Stimulated activated CD4-positive, alpha-beta T cell treated with anti-CD3 and anti-CD28 coated beads, TNF-alpha, amount 100 ng/mL, for 4 hours (primary cell): Measurements from ENCODE around the gene BPHL.
"Not testable (repeated sequence)": the region's sequence is repeated elsewhere in the genome, so short reads cannot be mapped to it uniquely, and the experiment has no call there.

Source experiments
- DNase-seq, 3 experiments: peaks; one replicate each; pipeline ENCODE4 v3.0.0-alpha.2; 2020; ENCODE audit warnings: low read depth in 3 of 3

BPHL gene

DNA sequence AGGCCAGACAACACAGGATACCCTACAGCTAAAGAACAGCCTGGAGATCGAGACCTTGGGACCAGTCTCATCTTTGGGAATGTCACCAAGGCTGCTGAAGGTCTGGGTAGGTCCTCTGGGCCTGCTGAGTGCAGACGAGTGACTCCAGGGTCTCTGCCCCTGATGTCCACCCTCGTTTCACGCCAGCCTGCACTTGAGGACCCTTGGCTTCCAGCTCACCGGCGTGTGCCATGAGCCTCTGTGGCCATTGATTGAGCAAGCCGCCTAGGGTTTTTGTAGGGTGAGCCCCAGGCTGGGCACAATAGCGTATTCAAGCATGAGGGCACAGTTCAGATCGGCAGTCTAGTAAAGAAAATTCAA lies 4.3 kb downstream of the BPHL start:
- no peak for DNase-seq

DNA sequence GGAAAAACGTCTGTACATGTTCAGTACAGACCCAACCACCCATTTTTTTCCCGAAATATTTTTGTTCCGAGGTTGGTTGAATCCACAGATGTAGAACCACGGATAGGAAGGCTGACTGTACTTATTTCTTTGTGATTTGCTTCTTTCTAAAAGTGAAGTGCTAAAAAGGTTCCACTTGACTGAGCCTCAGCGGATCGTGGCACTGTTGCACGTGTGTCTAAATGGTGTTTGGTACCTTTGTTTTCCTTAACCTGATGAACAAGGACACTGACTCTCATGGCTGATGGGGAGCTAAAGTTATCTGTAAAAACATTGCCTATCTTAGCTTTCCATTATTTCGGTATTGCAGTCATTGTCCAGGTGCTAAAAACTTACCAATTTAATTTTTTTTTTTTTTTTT lies 6.2 kb downstream of the BPHL start:
- DNase-seq, result no peak

DNA sequence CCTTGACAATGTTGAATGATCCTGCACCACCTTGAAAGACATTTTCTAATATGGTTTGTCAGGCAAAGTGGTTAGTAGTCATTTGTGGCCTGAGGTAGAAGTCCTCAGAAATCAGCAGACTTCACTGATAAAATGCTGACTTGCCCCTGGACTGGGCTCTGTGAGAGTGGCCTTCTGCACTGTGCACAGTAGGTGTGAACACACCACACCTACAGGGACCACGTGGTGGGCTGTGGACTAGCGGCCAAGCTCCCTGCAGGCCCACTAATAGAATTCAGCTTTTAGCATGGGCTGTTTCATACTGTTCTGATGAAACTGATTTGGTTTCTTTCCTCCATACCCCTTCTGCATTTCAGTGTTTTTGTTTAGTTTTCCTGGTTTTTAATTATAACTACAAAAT lies 7.3 kb downstream of the BPHL start:
- no peak for DNase-seq

DNA sequence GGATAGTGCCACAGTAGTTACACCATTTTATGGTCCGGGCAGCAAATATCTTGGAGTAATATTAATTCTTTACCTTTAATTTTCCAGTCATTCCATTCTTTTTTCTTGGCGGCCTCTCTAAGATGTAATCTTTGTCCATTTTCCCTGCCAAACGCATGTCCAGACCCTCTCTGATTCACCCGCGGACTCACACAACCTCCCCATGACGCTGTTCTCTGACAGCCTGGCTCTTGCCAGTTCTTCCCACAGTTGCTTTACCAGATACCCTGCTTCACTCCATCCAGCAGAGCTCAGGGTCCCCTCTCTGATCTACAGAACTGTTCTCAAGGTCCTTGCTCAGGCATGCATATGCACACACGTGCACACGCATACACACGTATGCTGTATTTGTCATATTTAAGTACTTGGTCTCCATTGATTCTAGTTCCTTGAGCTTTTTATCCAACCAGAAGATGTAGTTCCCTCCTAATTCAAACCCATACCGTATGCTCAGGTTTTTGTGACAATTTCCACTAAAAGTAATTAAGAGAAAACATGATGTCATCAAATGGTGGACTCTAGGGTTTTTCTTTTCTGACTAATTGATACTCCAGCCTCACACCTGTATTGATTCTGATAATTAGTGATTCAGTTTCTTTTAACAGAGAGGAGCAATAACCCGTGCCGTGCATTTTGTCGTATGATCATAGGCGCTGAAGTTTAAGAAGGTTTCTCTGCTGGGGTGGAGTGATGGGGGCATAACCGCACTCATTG lies 10.0 kb downstream of the BPHL start:
- DNase-seq, result no peak

DNA sequence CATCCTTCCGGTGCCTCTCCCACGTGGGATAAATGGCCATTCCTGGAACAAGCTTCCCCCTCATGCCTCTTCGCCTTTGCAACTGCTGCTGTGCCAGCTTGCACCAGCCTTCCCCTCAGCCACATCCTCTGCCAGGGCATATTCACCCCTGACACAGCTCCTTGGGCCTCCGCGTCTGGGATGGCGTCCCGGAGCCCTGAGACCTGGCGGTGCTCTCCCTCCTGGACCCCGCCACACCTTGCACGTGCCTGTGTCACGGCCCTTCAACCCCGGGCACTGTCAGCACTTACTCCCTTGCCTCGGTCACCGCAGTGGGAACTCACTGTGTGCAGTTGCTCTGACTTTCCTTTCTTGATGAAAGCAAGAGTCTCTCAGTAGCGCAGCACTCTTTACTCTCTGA lies 13.2 kb downstream of the BPHL start:
- DNase-seq, result no peak

DNA sequence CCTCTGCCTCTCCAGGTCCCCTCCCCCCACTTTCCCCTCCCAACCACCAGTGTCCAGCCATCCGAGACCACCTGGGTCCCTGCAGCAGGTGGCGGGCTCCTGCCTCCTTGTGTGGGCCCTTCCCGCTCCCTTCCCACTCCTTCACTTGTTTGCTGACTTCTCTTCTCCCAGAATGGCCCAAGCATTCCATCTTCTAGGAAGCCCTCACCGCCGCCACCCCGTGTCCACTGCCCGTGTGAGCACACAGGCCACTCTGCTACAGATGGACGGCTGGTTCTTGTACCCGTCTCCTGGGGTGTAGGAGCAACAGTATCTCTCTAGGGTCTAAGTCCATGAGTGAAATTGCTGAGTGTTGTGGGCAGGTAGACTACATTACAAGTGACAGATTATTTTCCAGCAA lies 15.0 kb downstream of the BPHL start:
- DNase-seq, result no peak

DNA sequence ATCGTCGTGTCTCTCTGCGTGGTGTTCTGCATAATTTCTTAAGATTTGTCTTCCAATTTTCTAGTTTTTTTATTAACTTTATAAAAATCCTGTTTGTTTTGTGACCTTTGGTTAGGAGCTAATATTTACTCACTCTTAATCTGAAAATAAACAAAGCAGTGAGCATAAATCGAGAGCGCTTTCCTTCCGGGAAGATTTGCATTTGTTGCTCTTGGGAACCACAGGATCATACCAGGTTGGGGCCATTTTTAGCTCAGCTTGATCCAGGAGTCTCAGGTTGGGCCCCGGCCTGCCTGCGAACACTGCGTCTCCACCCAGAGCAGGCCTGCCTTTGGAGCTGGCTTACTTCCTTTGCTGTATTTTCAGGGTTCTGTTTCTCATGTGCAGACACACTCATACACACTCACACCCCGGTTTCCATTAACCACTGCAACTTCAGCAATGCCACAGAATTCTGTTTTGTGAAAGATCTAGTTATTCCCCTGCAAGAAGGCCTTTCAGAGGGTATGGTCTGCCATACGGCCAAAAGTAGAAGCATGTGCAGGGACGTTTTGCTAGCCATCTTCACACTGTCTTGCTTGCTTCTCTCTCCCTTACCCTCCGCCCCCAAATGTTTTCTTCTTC lies 17.3 kb downstream of the BPHL start:
- DNase-seq, result no peak

DNA sequence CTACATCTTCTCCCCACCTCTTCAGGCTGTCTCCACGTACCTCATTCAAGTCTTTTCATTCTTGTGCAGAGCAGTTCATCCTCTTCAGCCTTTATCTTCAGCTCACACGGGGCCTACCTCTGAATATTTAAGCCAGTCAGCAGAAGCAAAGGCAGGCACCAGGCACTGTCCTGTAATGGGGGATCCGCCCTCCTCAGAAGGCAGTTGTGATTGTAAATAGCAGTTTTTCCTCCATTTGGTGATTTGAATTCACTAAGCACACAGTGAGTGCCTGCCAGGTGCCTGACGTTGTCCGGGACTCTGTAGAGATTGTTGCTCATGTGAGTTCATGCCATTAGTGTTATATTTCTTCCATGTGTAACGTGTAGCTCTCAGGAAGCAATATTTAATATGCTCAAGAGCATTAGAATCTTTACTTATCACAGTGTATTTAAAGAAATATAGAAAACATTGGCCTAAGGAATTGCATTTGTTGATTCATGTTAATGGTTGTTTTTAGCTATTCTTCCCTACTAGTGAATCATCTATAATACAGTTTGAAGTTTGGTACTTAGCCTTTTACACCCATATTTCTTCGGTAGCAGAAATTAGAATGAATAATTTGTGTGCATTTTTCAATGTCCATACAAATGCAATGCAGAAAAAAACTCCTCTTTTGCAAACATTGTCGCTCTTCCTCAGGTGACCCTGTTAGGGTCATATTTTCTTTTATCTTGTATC lies 17.9 kb downstream of the BPHL start:
- no peak for DNase-seq

DNA sequence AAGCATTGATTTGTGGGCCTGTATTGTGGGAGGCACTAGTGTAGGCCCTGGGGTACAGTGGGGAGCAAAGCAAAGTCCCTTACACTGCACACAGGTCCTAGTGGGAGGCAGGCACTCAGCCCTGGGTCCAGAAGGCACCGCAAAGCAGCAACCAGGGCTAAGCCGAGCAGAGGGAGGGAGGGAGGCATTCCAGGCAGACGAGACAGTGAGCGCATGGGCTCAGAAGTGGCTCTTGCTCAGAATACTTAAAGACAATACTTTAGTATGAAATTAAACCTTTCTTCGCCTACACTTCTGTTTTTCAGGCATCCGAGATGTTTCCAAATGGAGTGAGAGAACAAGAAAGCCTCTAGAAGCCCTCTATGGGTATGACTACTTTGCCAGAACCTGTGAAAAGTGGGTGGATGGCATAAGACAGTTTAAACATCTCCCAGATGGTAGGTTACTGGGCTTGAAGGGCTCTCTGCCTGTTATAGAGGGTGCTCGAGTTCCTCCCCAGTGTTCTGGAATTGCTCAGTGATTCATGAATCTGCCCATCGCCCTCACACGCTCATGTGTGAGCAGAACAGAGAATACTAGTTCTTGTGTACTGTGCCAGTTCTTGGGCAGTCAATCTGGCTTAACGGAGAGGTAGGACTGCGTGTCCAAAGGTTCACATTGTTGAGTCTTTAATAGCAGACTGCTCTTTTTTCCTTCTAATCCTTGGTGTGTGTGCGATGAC lies 18.7 kb downstream of the BPHL start:
- DNase-seq, result no peak

DNA sequence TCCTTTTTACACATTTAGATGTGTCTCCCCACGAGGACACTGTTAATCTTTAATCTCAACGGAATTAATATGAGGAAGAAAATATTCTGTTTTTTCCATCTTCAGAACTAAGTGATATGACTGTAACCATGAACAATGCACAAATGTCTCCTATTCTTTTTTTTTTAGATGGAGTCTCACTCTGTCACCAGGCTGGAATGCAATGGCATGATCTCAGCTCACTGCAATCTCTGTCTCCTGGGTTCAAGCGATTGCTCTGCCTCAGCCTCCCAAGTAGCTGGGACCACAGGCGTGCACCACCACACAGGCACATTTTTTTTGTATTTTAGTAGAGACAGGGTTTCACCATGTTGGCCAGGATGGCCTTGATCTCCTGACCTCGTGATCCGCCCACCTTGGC lies 19.4 kb downstream of the BPHL start:
- DNase-seq, result not testable (repeated sequence)

DNA sequence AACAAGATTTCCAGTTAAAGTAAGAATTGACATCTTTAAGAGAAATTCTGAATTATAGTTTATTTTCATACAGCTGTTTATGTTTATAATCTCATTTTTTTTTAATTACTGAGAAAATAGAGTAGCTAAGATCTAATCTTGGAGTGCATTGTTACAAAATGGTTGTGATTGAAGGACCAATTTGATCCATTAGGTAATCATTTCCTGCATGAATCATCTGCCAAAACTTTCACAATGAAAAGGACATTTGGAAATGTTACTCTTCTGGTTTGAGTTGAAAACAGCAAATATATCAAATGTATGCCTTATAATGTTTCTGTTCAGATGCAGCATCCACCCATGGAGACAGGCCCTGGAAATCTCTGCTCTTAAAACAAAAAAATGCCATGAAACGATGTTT lies 19.8 kb downstream of the BPHL start:
- DNase-seq, result no peak

DNA sequence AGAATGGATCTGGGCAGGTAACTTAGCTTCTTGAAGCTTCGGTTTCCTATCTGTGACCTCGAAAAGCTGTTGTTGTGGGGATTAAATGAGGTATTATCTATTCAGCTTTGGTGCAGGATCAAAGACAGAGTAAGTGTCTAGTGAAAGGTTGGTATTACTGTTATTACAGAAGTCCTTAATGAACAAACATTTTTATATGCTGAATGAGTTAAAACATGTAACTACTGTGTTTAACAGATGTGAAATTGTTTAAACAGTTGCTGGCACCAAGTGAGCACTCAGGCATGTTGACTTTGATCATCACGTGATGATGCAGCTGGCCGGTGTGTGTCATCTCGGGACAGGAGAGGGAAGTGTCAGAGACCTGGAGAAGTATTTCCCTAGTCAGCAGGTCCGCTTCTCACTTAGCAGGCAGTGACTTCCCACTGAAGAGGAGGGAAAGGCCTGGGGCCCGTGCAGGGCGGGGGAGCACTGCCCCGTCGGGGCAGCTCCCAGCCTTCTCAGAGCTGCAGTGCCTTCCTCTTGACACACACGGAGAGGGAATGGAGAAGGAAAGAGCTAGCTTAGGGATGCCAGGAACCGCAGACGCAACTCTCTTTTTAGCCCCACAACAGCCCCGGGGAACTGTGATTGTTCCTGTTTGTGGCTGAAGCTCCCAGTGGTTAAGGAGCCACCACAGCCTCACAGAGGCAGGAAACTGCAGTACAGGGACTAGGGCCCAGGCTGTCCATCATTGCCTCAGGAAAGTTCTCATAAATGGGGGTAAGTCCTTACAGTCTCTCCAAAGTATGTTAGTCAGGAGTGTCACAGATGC lies 20.8 kb downstream of the BPHL start:
- DNase-seq, result no peak

DNA sequence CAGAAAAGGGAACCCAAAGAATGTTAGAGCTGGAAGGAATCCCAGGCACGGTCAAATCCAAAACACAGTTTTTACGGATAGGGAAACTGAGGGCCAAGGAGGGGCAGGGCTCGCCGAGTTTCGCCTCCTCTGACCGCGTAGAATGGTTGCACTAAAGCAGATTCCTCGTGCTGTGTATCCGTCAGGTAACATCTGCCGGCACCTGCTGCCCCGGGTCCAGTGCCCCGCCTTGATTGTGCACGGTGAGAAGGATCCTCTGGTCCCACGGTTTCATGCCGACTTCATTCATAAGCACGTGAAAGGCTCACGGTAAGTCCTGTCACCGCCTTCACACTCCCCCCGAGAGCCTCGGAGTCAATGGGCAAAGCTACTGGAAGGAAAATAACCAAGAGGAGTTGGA lies 21.7 kb downstream of the BPHL start:
- no peak for DNase-seq

DNA sequence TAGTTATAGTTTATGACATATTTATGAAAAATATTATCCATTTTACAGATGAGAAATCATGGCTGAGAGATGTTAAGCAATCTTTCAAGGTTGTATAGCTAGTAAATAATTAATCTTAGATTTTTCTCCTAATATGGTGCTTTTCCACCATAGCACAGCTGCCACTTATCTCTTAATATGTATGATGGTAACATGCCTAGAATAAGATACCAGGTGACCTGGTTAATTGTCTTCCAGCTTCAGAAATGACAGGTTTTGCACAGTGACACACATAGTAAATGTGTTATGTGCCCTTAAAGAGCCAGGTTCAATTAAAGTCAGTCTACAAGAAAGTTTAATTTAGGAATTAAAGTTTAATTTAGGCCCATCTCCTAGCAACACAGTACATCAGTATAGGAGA lies 24.0 kb downstream of the BPHL start:
- no peak for DNase-seq

DNA sequence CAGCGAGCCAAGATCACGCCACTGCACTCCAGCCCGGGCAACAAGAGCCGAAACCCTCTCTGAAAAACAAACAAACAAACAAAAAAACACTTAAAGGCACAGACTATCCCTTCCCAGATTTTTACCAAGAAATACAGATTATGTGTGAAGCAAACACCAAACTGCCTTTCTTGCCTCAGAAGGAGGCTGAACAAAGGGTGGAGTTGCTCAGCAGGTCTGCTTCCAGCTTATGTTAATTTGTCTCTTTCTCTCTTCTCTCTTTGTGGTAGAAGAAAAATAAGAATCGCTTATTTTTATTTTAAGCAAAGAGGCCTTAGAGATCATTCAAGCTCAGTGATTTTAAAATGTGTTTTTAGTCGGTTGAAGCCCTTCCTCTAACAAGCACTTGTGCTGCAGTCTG lies 24.6 kb downstream of the BPHL start:
- DNase-seq, result no peak

DNA sequence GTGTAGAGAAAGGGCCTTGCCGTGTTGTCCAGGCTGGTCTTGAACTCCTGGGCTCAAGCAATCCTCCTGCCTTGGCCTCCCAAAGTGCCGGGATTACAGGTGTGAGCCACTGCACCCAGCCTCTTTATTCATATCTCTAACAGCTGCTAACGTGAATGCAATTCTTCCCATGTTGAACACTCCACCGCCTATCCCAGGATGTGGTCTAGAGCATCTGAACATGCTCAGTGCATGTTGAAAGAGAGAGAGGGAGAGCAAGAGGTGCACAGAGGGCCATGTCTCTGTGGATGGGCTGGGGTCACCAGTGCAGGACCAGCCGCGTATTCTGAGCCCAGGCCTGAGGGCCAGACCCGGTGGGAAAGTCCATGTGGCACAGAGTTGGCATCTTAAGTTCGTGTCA lies 26.1 kb downstream of the BPHL start:
- DNase-seq, result no peak

DNA sequence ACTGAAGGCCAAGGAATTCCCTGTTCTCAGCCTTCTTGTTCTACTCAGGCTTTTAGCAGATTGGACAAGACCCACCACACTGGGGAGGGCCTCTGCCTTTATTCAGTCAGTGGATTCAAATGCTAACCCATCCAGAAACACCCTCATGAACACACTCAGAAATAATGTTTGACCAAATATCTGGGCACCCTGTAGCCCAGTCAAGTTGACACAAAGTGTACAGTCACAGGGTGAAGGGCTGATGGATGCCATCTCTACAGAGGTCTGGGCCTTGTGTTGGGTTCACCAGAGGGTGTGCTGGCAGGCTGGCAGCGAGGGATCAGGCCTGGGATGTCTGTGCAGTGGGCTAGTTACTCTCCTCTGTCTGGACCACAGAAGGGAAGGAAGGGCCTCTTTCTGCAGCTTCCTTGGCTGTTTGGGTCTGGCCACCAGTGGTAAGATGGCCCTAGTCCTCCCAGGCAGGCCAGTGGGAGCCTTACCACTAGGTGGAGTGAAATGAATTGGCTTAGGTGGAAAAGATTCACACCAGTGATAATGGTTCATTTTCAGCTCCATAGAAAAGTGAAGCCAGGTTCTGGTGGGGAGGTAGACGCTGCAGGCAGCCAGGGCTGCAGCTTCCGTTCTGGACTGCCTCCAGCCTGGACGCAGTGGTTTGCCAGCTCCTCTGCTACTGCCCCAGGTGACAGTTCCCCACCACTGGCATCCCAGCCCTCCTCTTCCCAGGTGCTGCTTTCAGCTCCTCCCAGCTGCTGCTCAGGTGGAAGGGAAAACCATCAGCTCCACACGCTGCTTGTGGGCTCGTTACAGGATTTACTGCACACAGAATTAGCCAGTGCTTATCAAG lies 29.6 kb downstream of the BPHL start:
- no peak for DNase-seq

DNA sequence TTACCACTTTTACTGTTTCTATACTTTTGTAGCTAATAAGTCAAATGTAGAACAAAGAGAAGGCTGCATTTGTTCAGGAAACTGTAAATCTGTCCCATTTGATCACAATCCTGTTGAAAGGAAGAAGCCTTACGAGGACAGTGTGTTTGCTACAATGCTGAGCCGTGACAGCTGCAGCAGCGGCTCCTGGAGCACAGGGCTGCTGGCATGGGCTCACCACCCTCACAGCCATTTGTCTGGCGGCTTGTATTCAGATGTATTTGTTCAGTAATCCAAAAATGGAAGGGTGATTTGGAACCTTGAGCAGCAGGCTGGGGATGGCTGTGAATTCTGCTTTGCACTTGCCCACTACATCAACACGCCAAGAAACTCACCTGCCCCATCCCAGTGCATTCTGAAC lies 33.2 kb downstream of the BPHL start:
- DNase-seq, result no peak

DNA sequence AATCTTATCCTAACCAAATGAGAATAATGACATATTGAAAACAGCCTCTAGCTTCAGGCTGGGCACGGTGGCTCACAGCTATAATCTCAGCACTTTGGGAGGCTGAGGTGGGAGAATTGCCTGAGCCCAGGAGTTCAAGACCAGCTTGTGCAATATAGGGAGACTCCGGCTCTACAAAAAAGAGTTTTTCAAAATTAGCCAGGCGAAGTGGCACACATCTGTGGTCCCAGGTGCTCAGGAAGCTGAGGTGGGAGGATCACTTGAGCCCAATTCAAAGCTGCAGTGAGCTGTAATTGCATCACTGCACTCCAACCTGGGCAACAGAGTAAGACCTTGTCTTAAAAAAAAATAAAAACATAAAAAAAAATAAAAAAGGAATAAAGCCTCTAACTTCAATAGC lies 34.2 kb downstream of the BPHL start:
- no peak for DNase-seq

DNA sequence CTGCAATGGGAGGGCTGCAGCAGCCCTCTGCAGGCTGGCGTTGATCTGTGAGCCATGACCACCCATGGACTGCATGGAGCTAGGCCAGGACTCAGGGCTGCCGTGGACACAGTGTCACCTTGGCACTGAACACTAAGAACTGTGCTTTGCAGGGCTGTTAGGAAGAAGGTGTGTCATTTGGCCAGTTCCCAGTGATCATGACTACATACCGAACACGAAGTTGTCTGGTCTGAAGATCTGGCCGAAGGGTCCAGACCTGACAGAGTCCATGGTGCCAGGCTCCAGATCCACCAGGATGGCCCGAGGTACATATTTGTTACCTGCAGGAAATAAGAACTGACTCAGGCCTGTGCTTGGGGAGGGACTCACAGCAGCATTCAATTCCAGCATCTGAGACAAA lies 36.9 kb downstream of the BPHL start:
- DNase-seq, result not testable (repeated sequence)
